ENCODE results near the gene DTX3L. TPM values are rescaled to one million over a fixed set of nuclear protein-coding genes. Genes with fewer than 3 reads are reported as not detected.

The DTX3L gene
- total and polyA plus RNA-seq, 2 of the 13 experiments (the other 11 are each of a cell fraction or from before 2014, with no cell fraction given) = 2.5 to 10.9 TPM

- TF ChIP-seq, protein P1, sequence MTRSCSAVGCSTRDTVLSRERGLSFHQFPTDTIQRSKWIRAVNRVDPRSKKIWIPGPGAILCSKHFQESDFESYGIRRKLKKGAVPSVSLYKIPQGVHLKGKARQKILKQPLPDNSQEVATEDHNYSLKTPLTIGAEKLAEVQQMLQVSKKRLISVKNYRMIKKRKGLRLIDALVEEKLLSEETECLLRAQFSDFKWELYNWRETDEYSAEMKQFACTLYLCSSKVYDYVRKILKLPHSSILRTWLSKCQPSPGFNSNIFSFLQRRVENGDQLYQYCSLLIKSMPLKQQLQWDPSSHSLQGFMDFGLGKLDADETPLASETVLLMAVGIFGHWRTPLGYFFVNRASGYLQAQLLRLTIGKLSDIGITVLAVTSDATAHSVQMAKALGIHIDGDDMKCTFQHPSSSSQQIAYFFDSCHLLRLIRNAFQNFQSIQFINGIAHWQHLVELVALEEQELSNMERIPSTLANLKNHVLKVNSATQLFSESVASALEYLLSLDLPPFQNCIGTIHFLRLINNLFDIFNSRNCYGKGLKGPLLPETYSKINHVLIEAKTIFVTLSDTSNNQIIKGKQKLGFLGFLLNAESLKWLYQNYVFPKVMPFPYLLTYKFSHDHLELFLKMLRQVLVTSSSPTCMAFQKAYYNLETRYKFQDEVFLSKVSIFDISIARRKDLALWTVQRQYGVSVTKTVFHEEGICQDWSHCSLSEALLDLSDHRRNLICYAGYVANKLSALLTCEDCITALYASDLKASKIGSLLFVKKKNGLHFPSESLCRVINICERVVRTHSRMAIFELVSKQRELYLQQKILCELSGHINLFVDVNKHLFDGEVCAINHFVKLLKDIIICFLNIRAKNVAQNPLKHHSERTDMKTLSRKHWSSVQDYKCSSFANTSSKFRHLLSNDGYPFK (CRISPR knock-in tag; IDR thresholded peaks at IDR 0.05; ENCODE audit: borderline replicate concordance) = no peak
Measured at GRCh38 chr3:122606330-122606729, 42.2 kb downstream of the DTX3L start (continued).

DNA sequence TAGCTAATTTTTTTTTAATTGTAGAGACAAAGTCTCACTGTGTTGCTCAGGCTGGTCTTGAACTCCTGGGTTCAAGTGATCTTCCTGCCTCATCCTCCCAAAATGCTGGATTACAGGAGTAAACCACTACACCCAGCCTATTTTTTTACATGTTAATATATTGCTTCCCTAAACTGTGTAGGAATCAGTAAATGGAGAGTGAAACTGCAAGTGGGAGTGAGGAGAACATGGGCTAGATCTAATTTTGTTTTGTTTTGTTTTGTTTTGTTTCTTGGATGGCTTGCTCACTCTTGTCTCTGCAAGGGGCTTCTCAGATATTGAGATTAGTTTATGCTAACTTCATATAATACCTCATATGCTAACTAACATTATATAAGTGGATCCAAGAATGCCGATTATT, 44.8 kb downstream of the DTX3L start:
- no peak overlapping the region for H2AFZ ChIP-seq (ENCODE audit: low read length)
- H3K4me1 ChIP-seq (ENCODE audit: insufficient read depth, low read length) = no peaks in the 10 kb centered on the region
- DNase-seq (ENCODE audit: low spot score) (no peak), ATAC-seq (no peak), FAIRE-seq (no peak)
- ChIA-PET CTCF (ENCODE audit: low intra/inter-chr PET ratio, low total read pairs) (no interaction called here), POLR2A (no interaction called here)
- in situ Hi-C loops (cut with HindIII; ENCODE audit: extremely low pct_ligation_motif_present, low pct_unique_long_range_greater_than_20kb) (no loop called here), intact Hi-C loops (cut with micrococcal nuclease; ENCODE audit: unreplicated experiment) (no loop called here)
- H3K4me2 ChIP-seq (ENCODE audit: low read depth, low read length) = no peak overlapping the region
- H3K9ac ChIP-seq (ENCODE audit: insufficient read depth, low read depth, low read length) = no peak overlapping the region
- no peak for TF ChIP-seq ZNF782 (CRISPR knock-in tag; IDR thresholded peaks at IDR 0.05; ENCODE audit: borderline replicate concordance)
- TF ChIP-seq ZNF484 (CRISPR knock-in tag; IDR thresholded peaks at IDR 0.05; ENCODE audit: borderline replicate concordance, low read depth) = no peak
- TF ChIP-seq ZNF761 (CRISPR knock-in tag; conservative IDR thresholded peaks at IDR 0.05) = no peak
- TF ChIP-seq KAT7 (CRISPR knock-in tag; IDR thresholded peaks at IDR 0.05; ENCODE audit: borderline replicate concordance) = no peak
- TF ChIP-seq, protein P2, sequence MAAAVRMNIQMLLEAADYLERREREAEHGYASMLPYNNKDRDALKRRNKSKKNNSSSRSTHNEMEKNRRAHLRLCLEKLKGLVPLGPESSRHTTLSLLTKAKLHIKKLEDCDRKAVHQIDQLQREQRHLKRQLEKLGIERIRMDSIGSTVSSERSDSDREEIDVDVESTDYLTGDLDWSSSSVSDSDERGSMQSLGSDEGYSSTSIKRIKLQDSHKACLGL (CRISPR knock-in tag; IDR thresholded peaks at IDR 0.05) = no peak
- TF ChIP-seq DMAP1 (CRISPR knock-in tag; IDR thresholded peaks at IDR 0.05) = no peak
- no peak for TF ChIP-seq THAP8 (CRISPR knock-in tag; IDR thresholded peaks at IDR 0.05; ENCODE audit: borderline replicate concordance)
- TF ChIP-seq ZNF547 (CRISPR knock-in tag; IDR thresholded peaks at IDR 0.05) = no peak
- BruUV-seq (replicated peaks) = no TSS peak
- H3K79me2 ChIP-seq (ENCODE audit: insufficient read depth, low read length) = no peaks in the 10 kb centered on the region
- no peak overlapping the region for H3K4me3 ChIP-seq (replicated peaks in 1 of 3; ENCODE audit: insufficient read depth in 1 of 3, low read depth in 2 of 3, low read length in 3 of 3)
- no peaks in the 10 kb centered on the region for H3K36me3 ChIP-seq (replicated peaks in 1 of 2; ENCODE audit: control insufficient read depth in 1 of 2, insufficient read depth in 2 of 2, low read length in 2 of 2)
- H3K27ac ChIP-seq (ENCODE audit: extremely low read length, insufficient read depth, low read length) = no peak overlapping the region
- no peaks in the 10 kb centered on the region for H3K9me3 ChIP-seq (ENCODE audit: low read length)
- WGBS (ENCODE audit: low lambda C conversion rate) = 81% methylated on average over 1 of the region's 1 CpG
- no peaks in the 10 kb centered on the region for H4K20me1 ChIP-seq (ENCODE audit: insufficient read depth, low read length)
- H3K27me3 ChIP-seq (ENCODE audit: control insufficient read depth in 1 of 2, insufficient read depth in 2 of 2, low read length in 2 of 2) = no peaks in the 10 kb centered on the region

Data from HepG2 (cell line).